Ramos (cell line): ENCODE measurements around the gene HERC2.
"Not testable (repeated sequence)": the region's sequence is repeated elsewhere in the genome, so short reads cannot be mapped to it uniquely, and the experiment has no call there.

ENCODE experiments used
- in situ Hi-C: fragments of 300-500 bp; cut with MboI; formaldehyde crosslinking; loops from one replicate; pipeline ENCODE4 v1.14.3; 2022; ENCODE audit warnings: low sequenced_read_pairs; ENCODE audit not compliant: unreplicated experiment

HERC2 gene

GRCh38 chr15:28322129-28322588 is at the start of gene HERC2:
Gene HERC2, minus strand, starts transcription at chr15:28322179. Its CDS starts 746 bp downstream, at chr15:28321433.
- in situ Hi-C loops, result not testable (repeated sequence)

- in situ Hi-C loops, result not testable (repeated sequence)
Measured at GRCh38 chr15:28365502-28365901, 43.5 kb upstream of the HERC2 start.

- in situ Hi-C loops, result not testable (repeated sequence)
Measured at GRCh38 chr15:28357984-28358383, 36.0 kb upstream of the HERC2 start, which contains the start of gene GOLGA6L24. Gene GOLGA6L24, minus strand, starts transcription at chr15:28358084. Its CDS starts 61 bp downstream, at chr15:28358023.

- in situ Hi-C loops, result not testable (repeated sequence)
Measured at GRCh38 chr15:28321358-28322078, 461 bp downstream of the HERC2 start.

- in situ Hi-C loops, result not testable (repeated sequence)
Measured at GRCh38 chr15:28319725-28320124, 2.3 kb downstream of the HERC2 start.

GRCh38 chr15:28318828-28319227 is 3.2 kb downstream of the HERC2 start:
- in situ Hi-C loops, result not testable (repeated sequence)

GRCh38 chr15:28318122-28318521 is 3.9 kb downstream of the HERC2 start:
- in situ Hi-C loops, result not testable (repeated sequence)

- in situ Hi-C loops, result not testable (repeated sequence)
Measured at GRCh38 chr15:28316958-28317357, 5.0 kb downstream of the HERC2 start.

- in situ Hi-C loops, result not testable (repeated sequence)
Measured at GRCh38 chr15:28310454-28310853, 11.5 kb downstream of the HERC2 start.

- in situ Hi-C loops, result not testable (repeated sequence)
Measured at GRCh38 chr15:28308718-28309117, 13.3 kb downstream of the HERC2 start.

GRCh38 chr15:28305700-28306099 is 16.3 kb downstream of the HERC2 start:
- in situ Hi-C loops, result not testable (repeated sequence)

- in situ Hi-C loops, result not testable (repeated sequence)
Measured at GRCh38 chr15:28297434-28297833, 24.5 kb downstream of the HERC2 start.

- in situ Hi-C loops, result not testable (repeated sequence)
Measured at GRCh38 chr15:28296814-28297213, 25.2 kb downstream of the HERC2 start.

GRCh38 chr15:28295009-28295563 is 26.9 kb downstream of the HERC2 start:
- in situ Hi-C loops, result not testable (repeated sequence)

GRCh38 chr15:28294560-28294959 is 27.4 kb downstream of the HERC2 start:
- in situ Hi-C loops, result not testable (repeated sequence)

GRCh38 chr15:28289694-28290463 is 32.1 kb downstream of the HERC2 start:
- in situ Hi-C loops, result no loop called here

GRCh38 chr15:28288830-28289693 is 32.9 kb downstream of the HERC2 start:
- in situ Hi-C loops, result not testable (repeated sequence)

GRCh38 chr15:28286659-28287058 is 35.3 kb downstream of the HERC2 start:
- in situ Hi-C loops, result not testable (repeated sequence)

GRCh38 chr15:28286031-28286430 is 35.9 kb downstream of the HERC2 start:
- in situ Hi-C loops, result no loop called here

GRCh38 chr15:28281876-28282275 is 40.1 kb downstream of the HERC2 start:
- in situ Hi-C loops, result no loop called here
